Ureter (tissue), 1 donor: ENCODE data around the gene PELI1. TPM values are rescaled to one million over a fixed set of nuclear protein-coding genes. Genes with fewer than 3 reads are reported as not detected.

ENCODE experiments used
- DNase-seq: peaks from one replicate; pipeline ENCODE4 v3.0.0-alpha.2; 2020; ENCODE audit warnings: low spot score
- total RNA-seq: library from RNA; stranded (reverse); gene quantifications from one replicate; pipeline ENCODE4 v1.2.4, GENCODE V29; 2023
- donor health status: DM: yes; HTN: yes; CAD: no.

PELI1 gene, protein sequence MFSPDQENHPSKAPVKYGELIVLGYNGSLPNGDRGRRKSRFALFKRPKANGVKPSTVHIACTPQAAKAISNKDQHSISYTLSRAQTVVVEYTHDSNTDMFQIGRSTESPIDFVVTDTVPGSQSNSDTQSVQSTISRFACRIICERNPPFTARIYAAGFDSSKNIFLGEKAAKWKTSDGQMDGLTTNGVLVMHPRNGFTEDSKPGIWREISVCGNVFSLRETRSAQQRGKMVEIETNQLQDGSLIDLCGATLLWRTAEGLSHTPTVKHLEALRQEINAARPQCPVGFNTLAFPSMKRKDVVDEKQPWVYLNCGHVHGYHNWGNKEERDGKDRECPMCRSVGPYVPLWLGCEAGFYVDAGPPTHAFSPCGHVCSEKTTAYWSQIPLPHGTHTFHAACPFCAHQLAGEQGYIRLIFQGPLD
- 39.4 TPM for total RNA-seq

DNA sequence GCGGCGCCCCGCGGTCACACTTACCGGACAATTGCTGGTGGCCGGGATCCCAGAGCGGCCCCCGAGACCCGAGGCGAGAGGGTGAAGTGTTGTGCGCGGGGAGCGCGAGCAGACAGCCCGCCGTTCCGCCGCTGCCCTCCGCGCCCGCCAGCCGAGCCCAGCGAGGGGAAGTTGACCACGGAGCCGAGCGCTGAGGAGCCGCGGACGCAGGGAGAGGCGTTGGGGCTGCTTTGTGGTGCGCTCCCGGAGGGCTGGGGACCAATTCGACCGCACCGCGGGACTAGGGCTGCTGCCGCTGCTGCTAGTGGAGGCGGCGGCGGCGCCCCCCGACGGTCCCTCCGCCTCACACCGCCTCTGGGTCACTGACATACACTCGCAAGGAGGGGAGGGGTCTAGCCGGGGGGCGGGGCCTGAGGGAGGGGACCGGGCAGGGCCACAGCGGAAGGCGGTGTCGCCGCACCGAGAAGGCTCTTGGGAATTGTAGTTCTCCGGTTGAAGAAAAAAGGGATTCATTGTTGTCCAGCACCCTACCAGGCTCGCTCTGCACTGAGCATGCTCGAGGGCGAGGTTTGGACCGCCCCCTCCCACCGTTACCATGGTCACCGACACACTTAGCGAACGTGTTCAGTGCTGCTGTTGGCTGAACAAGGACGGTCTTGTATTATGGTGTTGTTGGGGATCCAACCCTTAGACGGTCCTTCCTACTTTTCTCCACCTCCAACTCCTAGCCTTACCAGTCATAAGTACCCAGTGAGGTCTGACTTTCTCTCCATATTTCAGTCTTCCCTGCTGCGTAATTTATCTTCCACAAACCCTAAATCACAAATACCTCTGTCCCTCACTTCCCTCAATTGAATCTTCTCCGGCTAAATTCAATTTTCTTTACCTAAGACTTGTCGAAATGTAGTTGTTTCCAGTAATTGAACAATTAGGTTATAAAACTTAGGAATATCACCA, at the start of gene PELI1:
Gene PELI1, minus strand, starts transcription at position 364 of the 957 bp plus-strand sequence. CDS start 36,110 bp downstream, outside the sequence.
- DNase-seq: peak; percentile 97

DNA sequence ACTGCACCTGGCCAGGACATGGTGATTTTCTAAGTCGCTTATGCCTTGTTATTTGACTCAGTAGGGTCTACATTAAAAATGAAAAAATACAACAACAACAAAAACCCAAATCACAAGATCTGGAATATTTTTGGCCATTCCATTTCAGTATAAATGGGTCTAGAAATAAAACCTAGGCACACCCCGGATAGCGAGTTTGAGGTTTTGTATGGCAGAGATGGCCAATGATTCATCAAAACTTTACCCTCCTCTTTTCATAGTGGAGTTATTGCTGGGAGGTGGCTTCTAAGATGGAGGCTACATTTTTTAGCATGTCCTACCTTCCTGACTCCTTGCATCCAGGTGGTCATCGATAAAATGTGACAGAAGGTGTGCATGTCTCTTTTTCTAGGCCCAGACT, 49.3 kb upstream of the PELI1 start:
- DNase-seq: no peak

DNA sequence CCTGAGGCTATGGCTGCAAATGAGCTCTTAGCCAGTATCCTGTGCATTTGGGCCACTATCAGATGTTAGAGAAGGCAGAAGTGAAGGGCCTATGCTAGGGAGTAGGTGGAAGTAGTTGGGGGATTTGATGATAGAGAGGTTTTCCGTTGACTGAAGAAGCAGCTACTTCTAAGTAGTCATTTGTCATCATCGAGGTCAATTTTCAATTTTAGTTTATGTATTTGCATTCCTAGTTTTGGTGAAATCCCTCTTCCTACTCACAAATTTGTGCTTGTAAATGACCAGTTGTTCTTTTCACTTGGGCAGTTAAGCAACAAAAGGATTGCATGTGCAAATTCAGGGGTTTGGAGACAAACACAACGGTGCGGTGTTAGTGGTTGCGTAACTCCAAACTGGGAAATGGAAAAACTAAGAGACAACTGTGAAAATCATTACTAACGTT, 48.5 kb upstream of the PELI1 start:
- DNase-seq: no peak

DNA sequence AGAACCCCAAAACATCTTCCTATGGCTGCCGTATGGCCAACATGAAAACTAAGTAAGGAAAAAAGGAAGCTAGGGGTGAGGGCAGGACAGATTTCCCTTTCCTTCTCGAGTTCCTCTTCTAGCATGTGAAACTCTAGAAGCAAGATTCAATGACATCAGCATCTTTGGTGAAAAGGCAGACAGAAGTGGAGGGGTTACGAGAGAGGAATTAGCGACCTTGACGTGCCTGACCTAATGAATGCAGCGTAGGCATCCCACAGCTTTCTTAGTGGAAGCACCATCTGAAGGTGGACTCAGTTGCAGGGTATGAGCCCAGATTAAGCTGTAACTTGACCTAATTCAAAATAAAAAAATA, 47.9 kb upstream of the PELI1 start:
- no peak for DNase-seq

DNA sequence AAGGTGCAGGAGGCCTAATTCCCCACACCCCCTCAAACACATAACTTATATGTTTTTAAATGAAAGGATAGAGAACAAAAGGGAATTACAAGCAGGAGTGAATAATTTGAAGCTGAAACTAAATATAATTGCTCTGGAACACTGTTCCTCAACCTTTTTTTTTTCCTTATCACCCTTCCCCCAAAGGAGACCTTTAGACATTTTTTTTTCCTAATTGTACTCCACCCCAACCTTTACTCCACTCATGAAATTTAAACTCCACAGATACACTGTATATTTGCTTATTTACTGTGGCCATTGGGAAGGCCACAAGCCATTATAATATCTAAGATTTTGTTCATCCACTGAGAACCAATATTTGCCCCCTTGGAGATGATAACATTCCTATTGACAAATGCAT, 45.4 kb upstream of the PELI1 start:
- no peak for DNase-seq

DNA sequence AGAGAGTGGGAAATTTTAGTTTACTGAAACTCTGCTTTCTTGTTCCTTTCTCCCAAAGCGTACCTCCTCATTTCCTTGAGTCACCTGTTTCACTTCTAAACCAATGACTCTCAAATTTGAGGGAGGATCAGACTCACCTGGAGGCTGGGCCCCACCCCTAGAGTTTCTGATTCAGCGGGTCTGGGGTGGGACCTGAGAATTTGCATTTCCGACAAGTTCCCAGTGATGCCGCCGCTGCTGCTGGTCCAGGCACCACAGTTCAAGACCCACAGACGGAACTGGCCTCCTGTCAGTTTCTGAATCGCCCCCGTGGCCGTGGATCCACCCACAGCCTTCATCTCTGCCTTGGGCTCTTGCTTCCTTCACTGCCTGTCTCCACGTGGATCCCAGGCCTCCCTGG, 44.9 kb upstream of the PELI1 start:
- DNase-seq: no peak

DNA sequence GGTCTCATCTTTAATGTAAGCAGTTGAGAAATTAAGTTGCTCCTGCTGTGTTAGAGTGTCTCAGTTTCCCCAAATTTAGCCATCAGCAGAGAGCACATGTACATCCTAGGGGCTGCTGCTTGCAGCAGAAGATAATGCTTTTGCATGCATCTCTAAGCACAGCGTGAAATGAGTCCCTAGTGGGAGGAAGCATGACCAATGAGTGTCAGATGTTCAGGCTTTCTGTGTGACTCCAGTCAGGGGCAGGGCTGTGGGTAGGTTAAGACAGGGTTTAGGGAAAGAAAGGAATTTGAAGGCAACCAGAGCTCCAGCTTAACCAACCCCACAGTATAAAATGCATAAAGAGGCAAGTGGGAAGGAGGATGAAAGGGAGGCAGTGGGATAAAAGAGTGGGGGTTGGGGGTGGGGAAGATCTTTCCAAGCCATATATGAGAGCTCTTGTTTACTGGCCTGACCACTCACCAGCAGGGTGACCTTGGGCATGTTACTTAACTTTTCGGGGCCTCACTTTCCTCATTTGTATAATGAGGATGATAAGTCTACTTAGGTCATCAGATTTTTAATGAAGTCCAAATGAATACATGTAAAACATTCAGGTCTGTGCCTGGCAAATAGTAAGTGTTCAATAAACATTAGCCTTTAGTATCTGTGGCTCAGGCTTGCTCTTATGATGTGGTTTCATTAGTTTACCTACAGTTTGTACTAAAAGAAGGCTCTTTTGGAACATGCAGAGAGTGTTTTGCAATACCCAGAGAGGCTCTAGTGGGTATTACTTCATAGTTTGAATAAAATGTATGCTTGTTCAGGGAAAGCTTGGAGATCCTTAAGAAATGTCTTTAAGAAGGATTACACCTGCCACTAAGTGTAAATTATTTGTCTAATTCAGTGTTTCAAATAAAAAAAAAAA, 42.7 kb upstream of the PELI1 start:
- no peak for DNase-seq

DNA sequence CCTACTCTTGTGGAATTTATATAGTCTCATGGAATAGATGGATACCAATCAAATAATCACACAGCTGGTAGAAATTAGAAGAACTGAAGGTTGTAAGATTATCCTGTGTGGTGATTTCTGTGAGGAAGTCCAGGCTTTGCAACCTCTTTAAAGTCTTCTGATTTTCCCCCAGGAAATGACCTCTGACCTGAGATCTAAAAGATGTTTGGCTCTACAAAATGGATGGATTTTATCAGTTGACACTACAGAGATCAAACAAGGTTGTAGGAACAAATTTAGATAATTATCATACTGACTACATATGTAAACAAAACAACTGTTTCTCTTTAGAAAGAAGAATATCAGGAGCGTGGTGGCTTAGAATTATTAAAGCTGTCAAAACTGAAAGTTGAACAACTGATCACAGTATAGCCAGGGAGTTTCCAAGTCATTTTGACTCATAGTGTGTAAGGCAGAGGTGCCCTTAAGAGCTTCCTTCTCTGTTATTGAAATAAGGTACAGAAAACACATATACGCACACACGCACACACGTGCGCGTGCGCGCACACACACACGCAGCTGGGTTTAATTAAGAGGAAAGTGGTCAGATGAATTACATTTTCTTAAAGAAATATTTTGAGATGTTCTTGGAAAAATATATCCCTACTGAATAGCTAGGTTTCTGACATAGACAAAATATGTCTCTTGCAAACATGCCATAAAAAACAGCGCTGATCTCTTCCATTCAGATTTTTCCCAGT, 35.5 kb upstream of the PELI1 start:
- no peak for DNase-seq

DNA sequence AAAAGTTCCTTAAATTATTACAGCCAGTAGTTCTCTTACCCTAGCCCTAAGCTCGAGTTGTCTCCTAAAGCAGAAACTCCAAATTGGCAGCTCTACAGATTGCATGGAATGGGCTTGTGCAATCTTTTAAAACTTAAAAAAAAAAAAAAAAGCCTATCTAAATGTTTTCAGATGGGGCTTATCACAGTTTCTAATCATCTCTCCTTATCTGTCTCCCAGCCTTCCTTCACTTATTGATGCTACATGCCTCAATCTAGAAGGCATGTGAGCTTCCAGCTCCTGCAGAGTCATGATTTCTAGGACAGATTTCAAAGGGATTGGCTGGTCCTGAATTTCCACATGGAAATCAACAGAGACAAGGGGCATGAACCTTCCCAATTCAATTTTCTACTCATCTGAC, 33.1 kb upstream of the PELI1 start:
- DNase-seq: no peak

DNA sequence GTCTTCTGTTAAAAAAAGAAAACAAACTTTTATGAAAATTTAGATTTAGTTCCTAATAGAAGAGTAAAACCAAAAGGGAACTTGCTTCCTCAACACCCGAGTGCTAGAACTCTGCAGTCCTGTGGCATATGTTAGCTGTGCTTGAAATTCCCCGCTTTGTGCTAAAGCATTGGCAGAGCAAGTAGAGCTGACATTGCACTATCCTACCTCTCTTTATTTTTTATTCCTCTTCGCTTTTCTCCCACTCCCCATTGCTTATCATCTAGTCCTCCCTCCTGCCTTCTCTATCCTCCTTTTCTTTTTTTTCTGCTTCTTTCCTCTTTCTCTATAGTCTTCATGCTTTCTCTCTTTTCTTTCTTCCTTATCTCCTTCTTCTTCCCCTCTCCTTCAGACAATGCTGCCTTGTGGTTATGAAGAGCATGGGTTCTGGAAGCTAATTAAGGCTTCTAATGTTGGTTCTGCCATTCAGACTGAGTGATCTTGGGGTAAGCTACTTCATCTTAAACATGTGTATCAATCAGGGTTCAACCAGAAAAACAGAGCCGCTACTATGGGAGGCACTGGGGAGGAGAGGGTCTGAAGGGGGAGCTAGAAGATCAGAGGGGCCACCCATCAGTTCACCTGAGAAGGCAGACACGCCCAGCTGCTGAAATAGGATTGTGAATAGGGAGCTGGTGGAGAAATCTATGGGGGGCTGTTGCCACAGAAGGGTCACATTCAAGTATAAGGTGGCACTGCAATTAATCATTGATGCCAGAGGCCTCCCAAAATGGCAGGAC, 31.4 kb upstream of the PELI1 start:
- DNase-seq: no peak

DNA sequence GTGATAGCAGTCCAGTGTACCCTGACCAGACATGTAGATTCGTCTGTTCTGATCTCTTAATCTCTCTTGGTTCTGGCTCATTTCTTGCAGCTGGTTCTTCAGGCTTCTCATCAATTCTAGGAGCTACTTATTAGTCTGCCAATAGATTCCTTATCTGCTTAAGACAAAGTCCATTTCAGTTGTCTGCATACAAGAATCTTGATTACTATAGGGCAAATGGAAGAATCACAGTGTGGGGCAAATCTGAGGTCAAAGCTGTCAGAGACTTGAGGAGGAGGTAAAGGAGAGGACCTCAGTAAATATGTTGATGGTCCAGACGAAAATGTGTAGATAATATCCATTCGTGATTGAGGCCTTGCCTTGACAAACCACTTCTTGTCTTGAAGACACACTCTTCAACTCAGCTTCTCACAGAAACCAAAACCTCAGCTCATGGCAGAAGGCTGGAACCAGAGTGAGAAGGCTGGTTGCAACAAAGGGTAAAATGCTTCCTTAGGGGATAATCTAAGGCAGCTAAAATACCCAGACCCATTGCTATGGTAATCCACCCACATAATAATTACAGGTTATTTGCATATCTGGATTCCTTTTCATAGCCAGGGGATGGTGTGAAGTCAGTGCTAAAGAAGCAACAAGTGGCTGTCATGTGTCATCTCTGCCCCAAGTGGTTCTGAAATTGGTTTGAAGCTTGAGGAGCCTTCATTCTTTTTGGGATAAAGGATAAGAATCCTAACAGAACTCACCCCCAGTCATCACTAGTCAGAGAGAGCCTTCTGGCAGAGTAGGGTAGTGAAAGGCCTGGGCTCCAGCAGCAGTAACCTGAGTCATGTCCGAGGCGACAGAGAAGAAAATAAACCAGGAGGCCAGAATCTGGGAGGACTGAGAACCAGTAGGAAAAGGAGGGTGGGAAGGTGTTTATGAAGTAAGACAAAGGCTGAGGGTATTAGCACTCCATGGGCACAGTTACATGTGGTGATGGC, 29.2 kb upstream of the PELI1 start:
- DNase-seq: no peak

DNA sequence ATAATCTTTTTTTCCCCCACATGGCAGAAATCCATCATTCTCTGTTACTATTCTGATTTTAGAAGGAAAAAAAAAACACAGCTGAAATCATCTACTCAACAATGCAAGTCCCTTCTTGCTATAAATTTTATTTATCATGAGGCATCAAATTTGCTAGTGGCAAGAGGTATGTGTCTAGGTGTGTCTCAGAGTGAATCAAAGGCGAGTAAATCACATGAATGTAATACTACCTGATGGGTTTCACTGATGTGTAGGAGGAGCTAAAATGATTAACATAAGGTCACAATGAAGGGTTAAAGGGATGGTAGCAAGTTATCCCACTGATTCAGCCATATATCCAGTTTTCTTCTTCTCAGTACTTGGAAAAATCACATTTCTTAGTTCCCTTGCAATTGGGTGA, 24.5 kb upstream of the PELI1 start:
- no peak for DNase-seq

DNA sequence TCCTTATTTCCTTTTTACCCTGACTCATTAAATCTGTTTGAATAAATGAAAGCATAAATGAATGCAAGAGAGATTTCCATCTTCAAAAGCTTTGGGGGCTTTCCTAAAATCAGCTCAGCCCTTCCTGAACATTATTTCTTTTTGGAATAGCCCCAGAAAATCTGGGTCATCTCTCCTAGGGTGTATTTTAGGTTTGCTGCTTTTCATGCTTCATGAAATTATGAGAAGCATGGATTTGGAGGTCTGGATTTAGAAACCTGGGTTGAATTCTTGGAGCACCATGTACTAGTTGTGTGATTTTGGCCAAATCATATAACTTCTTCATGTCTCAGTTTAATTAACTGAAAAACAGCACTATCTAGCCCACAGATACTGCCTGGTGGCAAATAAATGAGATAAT, 24.0 kb upstream of the PELI1 start:
- no peak for DNase-seq

DNA sequence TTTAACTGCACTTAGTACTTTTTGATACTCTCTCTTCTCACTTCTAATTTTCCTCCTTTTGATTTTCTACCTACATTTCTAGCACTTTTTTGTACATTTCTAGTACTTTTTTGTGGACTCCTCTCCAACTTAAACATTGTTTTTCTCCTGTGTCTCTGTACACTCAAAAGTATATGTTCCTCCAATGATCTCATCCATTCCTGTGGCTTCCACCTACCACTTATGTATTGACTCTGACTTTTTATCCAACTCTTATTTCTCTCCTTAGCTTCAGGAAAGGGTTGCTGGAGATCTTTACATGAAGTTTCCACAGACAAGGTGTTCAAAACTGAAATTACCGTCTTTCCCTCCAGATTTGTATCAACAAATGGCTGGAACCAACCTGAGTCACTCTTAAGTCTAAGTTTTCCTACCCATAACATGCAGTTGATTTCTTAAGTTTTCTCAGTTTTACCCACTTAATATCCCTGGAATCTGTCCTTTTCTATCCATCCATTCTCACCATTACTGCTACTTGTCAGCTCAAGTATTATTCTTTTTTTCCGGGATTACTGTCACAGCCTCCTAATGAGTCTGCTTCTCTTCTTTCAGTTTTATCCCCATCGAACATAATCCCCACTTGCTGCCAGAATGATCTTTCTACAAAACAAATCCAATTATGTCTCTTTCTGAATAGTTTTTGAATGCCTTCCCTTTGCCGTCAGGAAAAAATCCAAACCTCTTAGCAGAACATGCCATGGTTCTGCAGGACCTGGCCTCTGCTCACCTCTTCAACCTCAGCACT, 22.6 kb upstream of the PELI1 start:
- DNase-seq: no peak

DNA sequence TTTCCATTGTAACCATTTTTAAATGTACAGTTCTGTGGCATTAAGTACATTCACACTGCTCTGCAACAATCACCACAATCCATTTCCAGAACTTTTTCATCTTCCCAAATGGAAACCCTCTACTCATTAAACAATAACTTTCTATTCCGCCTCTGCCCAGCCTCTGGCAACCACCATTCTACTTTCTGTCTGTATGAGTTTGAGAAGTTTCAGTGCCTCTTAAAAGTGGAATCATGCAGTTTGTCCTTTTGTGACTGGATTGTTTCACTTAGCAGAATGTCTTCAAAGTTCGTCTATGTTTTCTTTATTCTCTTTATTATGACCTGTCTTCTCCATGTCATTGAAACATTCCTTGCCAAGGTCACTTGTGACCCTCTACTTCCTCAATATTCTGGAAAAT, 22.0 kb upstream of the PELI1 start:
- DNase-seq: no peak

DNA sequence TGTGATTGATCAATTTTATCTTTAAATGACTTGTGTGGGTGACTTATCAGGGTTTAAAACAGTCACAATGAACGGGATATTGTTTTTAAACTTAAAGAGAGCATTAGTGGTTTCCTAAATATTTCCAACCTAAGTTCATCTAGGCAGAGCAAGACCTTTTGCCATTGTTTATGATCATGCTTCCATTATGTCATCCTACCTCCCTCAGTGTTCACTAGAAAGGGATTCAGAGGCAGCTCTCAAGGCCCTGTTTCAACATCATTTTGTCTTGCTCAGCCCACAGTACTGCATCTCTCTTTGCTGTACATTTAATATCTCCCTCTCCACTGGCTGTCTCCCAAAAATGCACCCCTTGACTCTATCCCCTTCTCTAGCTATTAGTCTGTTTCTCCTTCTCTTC, 21.5 kb upstream of the PELI1 start:
- DNase-seq: no peak

DNA sequence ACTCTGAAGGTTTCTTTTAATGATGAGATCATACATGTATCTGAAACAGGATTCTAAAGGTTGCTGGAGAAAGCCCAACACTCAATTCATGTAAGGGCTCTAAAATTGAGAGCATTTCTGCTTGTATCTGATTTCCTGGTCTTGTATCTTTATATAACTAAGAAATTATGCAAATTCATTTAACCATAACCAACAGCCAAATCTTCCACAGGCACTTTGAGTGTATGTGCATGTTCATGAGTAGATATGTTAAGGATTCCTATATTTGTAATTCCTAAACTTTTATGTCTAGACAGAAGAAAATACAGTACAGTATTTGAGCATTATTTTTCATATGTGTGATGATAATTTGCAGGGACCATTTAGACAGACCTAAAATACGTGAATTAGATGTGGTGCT, 20.4 kb upstream of the PELI1 start:
- no peak for DNase-seq

DNA sequence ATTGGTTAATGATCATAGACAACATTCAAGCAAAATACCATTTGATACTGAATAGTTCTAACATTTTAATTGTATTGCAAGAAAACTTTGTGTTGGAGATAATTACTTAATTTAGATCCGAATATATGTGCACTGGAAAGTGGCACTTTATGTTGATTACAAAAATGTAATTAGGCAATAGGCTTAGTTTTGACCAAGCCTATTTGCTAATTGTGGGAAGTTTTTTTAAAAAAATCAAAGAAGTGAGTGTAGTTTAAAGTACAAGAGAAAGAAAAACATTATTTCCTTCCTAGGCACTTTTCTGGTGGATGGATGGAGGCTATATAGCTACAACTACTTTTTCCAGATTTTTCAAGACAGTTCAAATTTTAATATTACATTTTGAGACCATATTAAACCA, 18.3 kb upstream of the PELI1 start:
- no peak for DNase-seq
